MG63 (cell line): ENCODE data around the gene ARL6IP5. TPM values are rescaled to one million over a fixed set of nuclear protein-coding genes. Genes with fewer than 3 reads are reported as not detected.

ENCODE experiments used
- DNase-seq: peaks from one replicate; pipeline ENCODE4 v3.0.0-alpha.2; 2020
- H3K27me3 ChIP-seq: fragments of 250-450 bp; sonication (Bioruptor Pico); 2 replicates; pipeline ENCODE4 v1.5.1; 2020; ENCODE audit warnings: mild to moderate bottlenecking, moderate library complexity
- H3K36me3 ChIP-seq: fragments of 250-450 bp; sonication (Bioruptor Pico); 2 replicates; pipeline ENCODE4 v1.5.1; 2020; ENCODE audit warnings: mild to moderate bottlenecking, moderate library complexity
- H3K4me3 ChIP-seq: fragments of 250-450 bp; sonication (Bioruptor Pico); 2 replicates; pipeline ENCODE4 v1.5.1; 2020; ENCODE audit warnings: mild to moderate bottlenecking, moderate library complexity
- H3K9me3 ChIP-seq: fragments of 250-450 bp; sonication (Bioruptor Pico); 2 replicates; pipeline ENCODE4 v1.5.1; 2020; ENCODE audit warnings: mild to moderate bottlenecking, moderate library complexity
- total RNA-seq: library from RNA; depleted of rRNA; stranded (reverse); fragments of >200 nt; shearing (Covaris generic); gene quantifications from 2 replicates; pipeline ENCODE4 v1.2.3, GENCODE V29; 2014; ENCODE audit warnings: low replicate concordance

ARL6IP5 gene
- total RNA-seq, 1 experiment from 2014 or later: 48.3 TPM

DNA sequence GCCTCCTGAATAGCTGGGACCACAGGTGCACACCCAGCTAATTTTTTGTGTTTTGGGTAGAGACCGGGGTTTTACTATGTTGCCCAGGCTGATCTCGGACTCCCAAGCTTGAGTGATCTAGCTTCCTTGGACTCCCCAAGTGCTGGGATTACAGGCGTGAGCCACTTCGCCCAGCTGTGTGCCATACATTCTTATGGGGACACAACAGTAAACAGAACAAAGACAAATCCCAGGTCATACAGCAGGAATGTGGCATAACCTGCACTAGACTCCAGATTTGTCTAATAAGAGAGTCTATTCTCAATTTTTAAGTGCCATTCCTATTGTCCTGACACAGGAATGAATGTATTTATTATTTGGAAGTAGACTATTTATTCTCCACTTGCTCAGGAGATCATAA lies 17.6 kb downstream of the ARL6IP5 start:
- peaks cover 7% of the 10 kb centered on the region for H3K36me3 ChIP-seq
- no peaks in the 10 kb centered on the region for H3K27me3 ChIP-seq
- no peak overlapping the region for H3K4me3 ChIP-seq
- H3K9me3 ChIP-seq: no peaks in the 10 kb centered on the region
- DNase-seq: no peak

DNA sequence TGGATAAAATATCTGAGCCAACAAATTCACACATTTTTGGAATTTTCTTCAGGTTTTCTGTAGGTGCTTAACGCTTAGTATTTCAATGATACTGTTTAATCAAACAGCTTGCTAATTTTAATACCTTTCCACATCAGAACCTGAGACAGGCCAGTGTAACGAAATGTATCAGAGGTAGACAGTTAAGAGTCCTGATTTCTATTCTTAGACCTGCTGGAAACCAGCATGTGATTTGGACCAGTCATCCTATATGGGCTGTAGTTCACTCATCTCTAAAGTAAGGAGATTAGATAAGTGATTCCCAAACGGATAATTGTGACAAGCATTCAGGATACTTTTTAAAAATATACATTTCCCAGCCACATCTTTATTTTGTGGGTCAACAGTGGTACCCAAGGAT lies 18.4 kb downstream of the ARL6IP5 start:
- no peaks in the 10 kb centered on the region for H3K9me3 ChIP-seq
- peaks cover 7% of the 10 kb centered on the region for H3K36me3 ChIP-seq
- DNase-seq: no peak

DNA sequence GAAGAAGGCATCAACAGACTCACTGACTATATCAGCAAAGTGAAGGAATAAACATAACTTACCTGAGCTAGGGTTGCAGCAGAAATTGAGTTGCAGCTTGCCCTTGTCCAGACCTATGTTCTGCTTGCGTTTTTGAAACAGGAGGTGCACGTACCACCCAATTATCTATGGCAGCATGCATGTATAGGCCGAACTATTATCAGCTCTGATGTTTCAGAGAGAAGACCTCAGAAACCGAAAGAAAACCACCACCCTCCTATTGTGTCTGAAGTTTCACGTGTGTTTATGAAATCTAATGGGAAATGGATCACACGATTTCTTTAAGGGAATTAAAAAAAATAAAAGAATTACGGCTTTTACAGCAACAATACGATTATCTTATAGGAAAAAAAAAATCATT lies 19.8 kb downstream of the ARL6IP5 start:
- no peak for DNase-seq
- H3K36me3 ChIP-seq: peaks cover 7% of the 10 kb centered on the region
- no peaks in the 10 kb centered on the region for H3K9me3 ChIP-seq
- H3K4me3 ChIP-seq: no peak overlapping the region
- H3K27me3 ChIP-seq: no peaks in the 10 kb centered on the region

More for the DNA sequence above, 18.4 kb downstream of the ARL6IP5 start:
- Histone ChIP-seq H3K4me3 (no peak overlapping the region), H3K27me3 (no peaks in the 10 kb centered on the region)

DNA sequence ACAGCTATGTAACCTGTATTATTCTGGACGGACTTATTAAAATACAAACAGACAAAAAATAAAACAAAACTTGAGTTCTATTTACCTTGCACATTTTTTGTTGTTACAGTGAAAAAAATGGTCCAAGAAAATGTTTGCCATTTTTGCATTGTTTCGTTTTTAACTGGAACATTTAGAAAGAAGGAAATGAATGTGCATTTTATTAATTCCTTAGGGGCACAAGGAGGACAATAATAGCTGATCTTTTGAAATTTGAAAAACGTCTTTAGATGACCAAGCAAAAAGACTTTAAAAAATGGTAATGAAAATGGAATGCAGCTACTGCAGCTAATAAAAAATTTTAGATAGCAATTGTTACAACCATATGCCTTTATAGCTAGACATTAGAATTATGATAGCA lies 20.6 kb downstream of the ARL6IP5 start:
- Histone ChIP-seq H3K9me3 (no peaks in the 10 kb centered on the region), H3K4me3 (no peak overlapping the region)
- DNase-seq: no peak

DNA sequence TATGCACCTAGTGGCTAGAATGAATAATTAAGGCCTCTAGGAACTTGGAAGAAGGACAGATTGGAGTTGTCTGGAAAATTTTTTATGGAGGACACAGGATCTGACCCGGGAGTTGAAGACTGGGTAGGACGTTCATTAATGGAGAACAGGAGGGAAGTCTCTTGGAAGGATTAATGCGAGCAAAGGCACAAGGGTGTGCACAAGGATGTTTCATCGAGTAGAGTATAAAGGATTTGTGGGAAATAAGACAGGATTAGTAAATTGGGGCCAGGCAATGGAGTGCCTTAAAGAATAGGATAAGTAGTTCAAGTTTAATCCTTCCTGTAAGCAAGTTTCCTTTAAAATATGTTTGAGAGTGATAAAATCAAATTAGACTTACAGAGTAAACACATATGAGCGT lies 23.1 kb downstream of the ARL6IP5 start:
- H3K27me3 ChIP-seq: no peaks in the 10 kb centered on the region
- peaks cover 7% of the 10 kb centered on the region for H3K36me3 ChIP-seq
- no peaks in the 10 kb centered on the region for H3K9me3 ChIP-seq
- no peak overlapping the region for H3K4me3 ChIP-seq
- no peak for DNase-seq

More for the DNA sequence above, 20.6 kb downstream of the ARL6IP5 start:
- peaks cover 7% of the 10 kb centered on the region for H3K36me3 ChIP-seq
- no peaks in the 10 kb centered on the region for H3K27me3 ChIP-seq

DNA sequence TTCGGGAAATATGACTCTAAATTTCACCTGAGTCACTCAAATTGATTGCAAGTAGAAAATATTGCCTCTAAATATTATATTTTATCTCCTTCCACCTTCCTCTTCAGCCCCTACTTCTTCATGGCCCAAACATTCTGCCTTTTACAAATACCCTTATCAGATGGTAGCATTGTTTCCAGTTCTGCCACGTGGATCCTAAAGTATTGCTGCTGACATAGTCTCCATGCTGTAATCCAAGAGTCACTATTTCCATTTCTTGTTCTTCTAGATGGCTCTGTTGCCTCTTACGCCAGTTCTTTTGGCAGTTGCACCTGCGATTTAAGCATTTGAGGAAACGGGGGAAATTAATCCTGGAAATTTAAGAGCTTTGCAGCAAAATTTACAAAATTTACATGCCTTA lies 24.1 kb downstream of the ARL6IP5 start:
- Histone ChIP-seq H3K9me3 (no peaks in the 10 kb centered on the region), H3K27me3 (no peaks in the 10 kb centered on the region), H3K36me3 (peaks cover 7% of the 10 kb centered on the region), H3K4me3 (no peak overlapping the region)
- no peak for DNase-seq

DNA sequence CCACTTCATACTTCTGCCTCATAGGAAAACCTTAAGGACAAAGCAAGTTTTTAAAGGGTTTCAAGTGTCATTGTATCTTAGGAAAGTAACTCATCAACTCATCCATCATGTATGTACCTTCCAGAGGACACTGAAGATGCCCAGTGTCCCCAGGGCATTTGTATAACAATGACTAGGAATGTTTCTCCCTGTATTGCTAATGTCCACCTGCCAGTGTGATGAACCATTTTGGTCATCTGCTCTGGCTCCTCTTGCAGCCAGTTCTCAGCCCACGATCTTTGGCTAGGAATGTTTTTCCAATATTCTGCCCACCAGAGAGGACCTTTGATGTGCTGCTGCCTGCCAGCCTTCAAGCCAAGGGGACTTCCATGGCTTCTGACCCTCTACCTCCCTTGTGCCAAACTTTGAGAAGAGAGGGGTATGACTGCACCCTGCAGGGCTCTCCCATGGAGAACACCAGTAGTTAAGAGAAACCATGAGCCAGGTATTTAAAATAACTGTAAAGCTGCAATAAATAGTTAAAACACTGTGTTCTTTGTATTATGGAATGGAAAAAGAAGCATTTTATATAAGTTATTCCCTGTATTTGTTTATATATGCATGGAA lies 26.3 kb downstream of the ARL6IP5 start:
- Histone ChIP-seq H3K9me3 (no peaks in the 10 kb centered on the region), H3K36me3 (no peaks in the 10 kb centered on the region; the same call in 1 of the 2 replicates), H3K27me3 (no peaks in the 10 kb centered on the region), H3K4me3 (no peak overlapping the region)
- no peak for DNase-seq

DNA sequence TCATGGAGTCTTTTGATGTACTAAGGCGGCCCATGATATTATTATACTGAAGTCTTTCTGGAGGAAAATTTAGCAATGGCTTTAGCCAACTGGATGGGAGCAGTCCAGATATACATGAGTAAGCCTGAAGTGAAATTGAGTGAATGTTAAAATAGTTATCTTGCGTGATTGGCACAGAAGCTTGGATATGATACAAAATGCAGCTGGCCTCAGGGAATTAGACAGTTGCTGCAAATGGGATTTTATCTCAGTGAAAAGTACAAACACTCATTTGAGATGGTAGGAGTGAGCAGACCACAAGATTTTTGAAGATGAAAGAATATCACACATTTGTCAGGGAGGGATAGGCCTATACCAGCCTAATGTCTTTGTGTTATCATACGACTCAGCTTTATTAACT lies 28.8 kb downstream of the ARL6IP5 start:
- no peak overlapping the region for H3K4me3 ChIP-seq
- no peaks in the 10 kb centered on the region for H3K27me3 ChIP-seq
- H3K36me3 ChIP-seq: no peaks in the 10 kb centered on the region
- no peaks in the 10 kb centered on the region for H3K9me3 ChIP-seq
- peak; percentile 27 for DNase-seq

DNA sequence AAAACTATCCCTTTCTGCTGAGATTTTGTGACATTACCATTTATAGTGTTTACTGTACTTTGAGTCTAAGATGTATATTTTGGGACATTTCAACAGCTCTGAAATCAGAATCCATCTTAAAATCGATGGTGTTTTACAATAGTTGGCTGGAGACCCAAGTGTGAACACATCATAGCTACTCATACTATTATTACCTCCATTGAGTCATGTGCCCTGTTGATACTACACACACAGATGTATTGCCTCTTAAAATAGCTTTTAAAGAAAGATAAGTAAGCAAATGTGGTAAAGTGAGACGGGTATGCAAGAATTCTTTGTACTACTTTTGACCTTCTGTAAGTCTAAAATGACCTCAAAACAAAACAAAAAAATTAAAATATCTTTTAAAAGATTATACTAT lies 31.0 kb downstream of the ARL6IP5 start:
- Histone ChIP-seq H3K4me3 (no peak overlapping the region), H3K9me3 (no peaks in the 10 kb centered on the region), H3K27me3 (no peaks in the 10 kb centered on the region), H3K36me3 (no peaks in the 10 kb centered on the region)
- no peak for DNase-seq

DNA sequence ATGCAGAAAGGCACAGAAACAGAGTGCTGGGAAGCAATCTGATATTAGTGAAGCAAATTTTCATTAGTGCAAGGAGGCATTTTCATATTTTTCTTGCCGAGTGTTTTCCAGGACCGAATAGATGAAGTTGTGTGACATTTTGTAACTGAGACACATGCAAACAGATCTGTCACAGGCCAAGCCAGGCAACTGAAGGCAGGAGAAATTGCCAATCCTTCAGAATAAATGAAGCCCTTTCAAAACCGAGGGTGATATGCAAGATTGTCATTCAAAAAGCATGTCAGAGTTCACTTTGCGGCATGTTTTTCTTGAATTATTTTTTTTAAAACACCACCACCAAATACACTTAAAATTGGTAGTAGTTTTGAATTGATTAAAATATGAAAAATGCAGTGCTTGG lies 31.4 kb downstream of the ARL6IP5 start:
- DNase-seq: no peak
- Histone ChIP-seq H3K9me3 (no peaks in the 10 kb centered on the region), H3K36me3 (no peaks in the 10 kb centered on the region), H3K27me3 (no peaks in the 10 kb centered on the region), H3K4me3 (no peak overlapping the region)

DNA sequence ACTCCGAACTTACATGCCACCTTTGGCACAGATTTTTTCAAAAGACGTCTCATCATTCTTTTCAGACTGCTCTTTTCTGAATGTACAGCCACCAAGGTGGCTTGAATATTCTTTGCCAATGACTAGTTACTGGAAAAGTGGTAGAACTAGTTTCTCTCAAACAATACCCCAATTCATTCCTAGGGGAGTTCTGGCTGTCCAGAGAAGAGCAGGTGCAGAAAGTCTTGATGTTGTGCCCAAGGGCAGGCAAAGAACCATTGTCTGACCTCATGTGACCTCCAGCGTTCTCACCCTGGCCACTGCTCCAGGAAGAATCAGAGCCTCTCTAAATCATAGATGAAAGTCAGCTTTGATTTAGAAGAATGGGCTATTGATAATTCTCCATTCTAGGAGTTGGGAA lies 32.2 kb downstream of the ARL6IP5 start:
- Histone ChIP-seq H3K36me3 (no peaks in the 10 kb centered on the region), H3K9me3 (no peaks in the 10 kb centered on the region), H3K27me3 (no peaks in the 10 kb centered on the region), H3K4me3 (no peak overlapping the region)
- no peak for DNase-seq

DNA sequence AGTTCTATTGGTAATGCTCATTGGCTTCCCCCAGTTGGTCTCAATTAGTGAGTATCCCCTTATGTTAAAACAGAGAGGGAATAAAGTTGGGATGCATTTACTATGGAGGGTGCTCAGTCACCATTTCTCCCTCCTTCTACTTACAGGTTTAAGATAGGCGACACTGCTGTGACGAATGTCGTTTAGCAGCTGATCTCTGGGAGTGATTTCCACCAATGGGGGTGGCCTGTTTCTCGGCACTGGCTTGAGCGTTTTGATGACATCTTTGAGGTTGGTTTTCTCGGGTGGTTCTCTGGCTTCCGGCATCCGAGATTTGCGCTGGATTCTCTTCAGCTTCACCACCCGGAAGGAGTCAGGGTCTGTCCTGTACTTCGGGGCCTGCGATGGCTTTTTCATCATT lies 33.8 kb downstream of the ARL6IP5 start:
- no peak for DNase-seq

DNA sequence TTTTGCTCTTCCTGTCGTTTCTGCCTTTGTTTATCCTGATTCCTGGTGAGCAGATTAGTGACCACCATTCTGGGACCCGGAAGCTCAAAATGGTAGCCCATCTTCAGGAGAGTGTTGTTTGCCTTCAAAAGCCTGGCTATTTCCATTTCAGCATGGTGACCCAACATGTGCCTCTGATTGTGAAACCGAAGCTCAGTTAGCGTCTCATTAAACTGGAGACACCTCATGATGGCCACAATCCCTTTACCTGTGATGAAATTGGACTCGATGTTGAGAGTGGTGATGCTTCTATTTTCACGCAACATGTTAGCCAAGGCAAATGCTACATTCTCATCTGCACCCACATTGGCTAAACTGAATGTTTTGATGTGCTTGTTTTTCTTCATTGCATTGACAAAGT lies 34.4 kb downstream of the ARL6IP5 start:
- Histone ChIP-seq H3K4me3 (no peak overlapping the region), H3K36me3 (no peaks in the 10 kb centered on the region), H3K9me3 (no peaks in the 10 kb centered on the region), H3K27me3 (no peaks in the 10 kb centered on the region)
- DNase-seq: no peak

More for the DNA sequence above, 33.8 kb downstream of the ARL6IP5 start:
- no peaks in the 10 kb centered on the region for H3K9me3 ChIP-seq
- H3K4me3 ChIP-seq: no peak overlapping the region
- no peaks in the 10 kb centered on the region for H3K27me3 ChIP-seq
- H3K36me3 ChIP-seq: no peaks in the 10 kb centered on the region

DNA sequence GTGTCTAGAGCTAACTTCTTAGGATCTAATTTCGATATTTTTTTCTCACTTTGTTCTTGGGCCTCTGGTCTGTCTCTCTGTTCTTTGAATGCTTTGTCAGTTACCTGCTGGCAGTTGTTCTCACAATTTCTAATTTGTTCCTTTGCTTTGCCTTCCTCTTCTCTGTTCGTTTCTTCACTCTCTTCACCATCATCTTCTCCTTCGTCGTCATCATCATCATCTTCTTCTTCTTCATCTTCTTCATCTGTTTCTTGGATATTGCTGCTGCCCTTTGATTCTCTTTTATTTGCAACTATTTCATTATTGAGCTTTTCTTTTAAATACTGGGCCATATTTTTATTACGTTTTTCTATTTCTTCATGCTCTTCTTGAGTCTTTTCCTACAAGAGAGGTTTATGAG lies 34.9 kb downstream of the ARL6IP5 start:
- H3K36me3 ChIP-seq: no peaks in the 10 kb centered on the region
- H3K9me3 ChIP-seq: no peaks in the 10 kb centered on the region
- no peak overlapping the region for H3K4me3 ChIP-seq
- no peak for DNase-seq
- no peaks in the 10 kb centered on the region for H3K27me3 ChIP-seq

DNA sequence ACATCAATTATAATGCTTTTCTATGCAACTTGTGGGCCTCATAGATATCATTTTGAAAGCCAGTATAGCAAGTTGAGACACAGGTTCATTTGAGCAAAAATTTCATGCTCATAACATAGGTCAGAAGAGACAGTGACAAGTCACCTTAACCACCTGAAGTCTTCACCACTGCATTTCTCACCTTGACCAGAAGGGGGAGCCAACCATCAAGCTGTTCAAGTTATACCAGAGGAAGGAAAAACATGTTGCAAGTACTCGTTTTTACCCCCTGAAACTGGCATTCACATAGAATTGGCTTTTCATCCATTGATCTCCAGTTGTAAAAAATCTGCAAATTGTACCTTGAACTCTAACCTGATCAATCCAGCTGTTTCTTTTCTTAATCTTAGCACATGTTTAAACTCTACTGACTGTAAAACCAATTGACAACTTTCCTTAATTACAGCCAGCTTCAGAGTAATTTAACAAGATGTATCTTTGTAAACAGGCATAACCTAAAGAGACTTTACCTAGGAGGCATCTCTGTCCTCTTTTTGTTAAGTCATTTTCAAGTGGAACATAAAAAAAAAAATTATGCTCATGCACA lies 36.2 kb downstream of the ARL6IP5 start:
- peak; percentile 33 for DNase-seq
- Histone ChIP-seq H3K27me3 (no peaks in the 10 kb centered on the region), H3K36me3 (no peaks in the 10 kb centered on the region), H3K9me3 (no peaks in the 10 kb centered on the region), H3K4me3 (no peak overlapping the region)

DNA sequence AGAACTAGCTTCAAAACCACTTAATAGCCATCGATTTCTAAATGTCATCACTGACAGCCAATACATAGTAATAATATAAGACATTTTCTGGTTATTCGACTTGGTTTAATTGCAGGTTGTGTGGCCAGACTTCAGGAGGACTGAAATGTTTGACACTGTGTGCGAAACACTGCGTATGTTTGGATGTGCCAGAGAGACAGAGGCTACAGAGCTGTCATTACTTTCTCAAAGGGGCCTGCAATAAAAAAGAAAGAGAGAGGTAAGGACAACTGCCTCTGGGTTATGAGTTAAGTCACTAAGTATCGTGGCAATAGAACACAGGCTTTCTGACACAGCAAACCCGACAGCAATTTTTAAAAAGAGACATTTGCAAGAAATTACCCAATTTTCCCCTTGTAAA lies 36.8 kb downstream of the ARL6IP5 start:
- Histone ChIP-seq H3K9me3 (no peaks in the 10 kb centered on the region), H3K27me3 (no peaks in the 10 kb centered on the region), H3K36me3 (no peaks in the 10 kb centered on the region), H3K4me3 (no peak overlapping the region)
- DNase-seq: no peak

DNA sequence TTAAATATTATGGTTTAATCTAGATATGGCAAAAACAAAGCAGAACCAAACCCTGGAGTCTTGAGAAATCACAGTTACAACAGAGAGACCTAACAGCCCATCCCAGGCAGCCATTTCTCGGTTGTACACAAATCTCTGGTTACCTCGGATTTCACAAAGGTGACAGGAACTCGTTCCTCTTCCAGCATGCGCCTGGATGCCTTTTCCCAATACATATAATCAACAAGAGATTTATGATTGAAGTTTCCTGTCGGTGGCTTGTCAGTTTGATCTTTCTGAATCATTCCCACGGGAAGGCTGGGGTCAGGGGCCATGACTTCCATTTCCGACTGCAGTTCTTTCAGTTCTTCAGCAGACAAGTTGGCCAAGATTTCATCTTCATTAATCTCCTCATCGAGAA lies 37.2 kb downstream of the ARL6IP5 start:
- Histone ChIP-seq H3K9me3 (no peaks in the 10 kb centered on the region), H3K36me3 (no peaks in the 10 kb centered on the region), H3K27me3 (no peaks in the 10 kb centered on the region), H3K4me3 (no peak overlapping the region)
- no peak for DNase-seq

DNA sequence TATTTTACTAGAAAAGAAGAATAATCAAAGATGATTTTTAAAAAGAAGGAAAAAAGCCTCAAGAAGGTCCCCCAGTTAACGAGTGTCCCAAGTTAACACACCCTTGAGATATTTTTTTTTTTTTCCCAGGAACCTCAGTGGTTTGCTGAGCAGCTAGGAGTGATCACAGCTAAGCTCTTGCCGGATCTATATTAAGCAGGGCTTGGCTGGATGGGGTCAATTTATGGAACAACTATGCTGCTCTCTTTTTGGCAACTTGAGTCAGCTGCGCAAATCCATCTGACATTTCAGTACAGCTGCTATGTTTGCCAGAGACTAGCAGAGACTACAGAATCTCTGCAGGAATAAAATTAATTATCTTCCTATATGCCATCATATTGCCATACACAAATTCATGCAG lies 37.7 kb downstream of the ARL6IP5 start, which contains the start of gene LMOD3:
Gene LMOD3 (minus strand): TSS at position 193 of the 400 bp plus-strand sequence. CDS start 209 bp downstream, outside the sequence.
- no peak for DNase-seq
- Histone ChIP-seq H3K4me3 (no peak within 1 kb of the TSS), H3K36me3 (no peaks in the 10 kb centered on the region), H3K9me3 (no peaks in the 10 kb centered on the region), H3K27me3 (no peaks in the 10 kb centered on the region)
